T follicular helper cell (primary cell): ENCODE data around the gene CPEB4.

ENCODE experiments used
- DNase-seq: peaks from one replicate; pipeline ENCODE4 v3.0.0-alpha.2; 2020; ENCODE audit warnings: low read depth
- total RNA-seq, 2 experiments: gene quantifications; one replicate each; lab custom pipeline; 2026; lab: John Stamatoyannopoulos, UW

CPEB4 gene
- 28.4 to 30.2 reads per million in 2 experiments for total RNA-seq

- peak; percentile 95 for DNase-seq
Observed at GRCh38 chr5:173887610-173888472, at the start of gene CPEB4. Gene CPEB4, plus strand, starts transcription at chr5:173888349. Its CDS starts 1,385 bp downstream, at chr5:173889734.

GRCh38 chr5:173839117-173839713 is 48.9 kb upstream of the CPEB4 start:
- no peak for DNase-seq

GRCh38 chr5:173840111-173840983 is 47.8 kb upstream of the CPEB4 start:
- DNase-seq, result no peak

- DNase-seq, result no peak
Observed at GRCh38 chr5:173841710-173842109, 46.4 kb upstream of the CPEB4 start.

GRCh38 chr5:173843794-173844193 is 44.4 kb upstream of the CPEB4 start:
- DNase-seq, result no peak

- DNase-seq, result no peak
Observed at GRCh38 chr5:173845321-173845720, 42.8 kb upstream of the CPEB4 start.

- no peak for DNase-seq
Observed at GRCh38 chr5:173846929-173847501, 41.1 kb upstream of the CPEB4 start.

GRCh38 chr5:173848986-173849596 is 39.1 kb upstream of the CPEB4 start:
- DNase-seq, result no peak

- DNase-seq, result no peak
Observed at GRCh38 chr5:173849908-173850307, 38.2 kb upstream of the CPEB4 start.

- no peak for DNase-seq
Observed at GRCh38 chr5:173850659-173851058, 37.5 kb upstream of the CPEB4 start.

GRCh38 chr5:173851595-173852243 is 36.4 kb upstream of the CPEB4 start:
- no peak for DNase-seq

- DNase-seq, result no peak
Observed at GRCh38 chr5:173852790-173853359, 35.3 kb upstream of the CPEB4 start.

- DNase-seq, result no peak
Observed at GRCh38 chr5:173853370-173854131, 34.6 kb upstream of the CPEB4 start.

- no peak for DNase-seq
Observed at GRCh38 chr5:173855162-173855994, 32.8 kb upstream of the CPEB4 start.

- DNase-seq, result no peak
Observed at GRCh38 chr5:173855995-173856656, 32.0 kb upstream of the CPEB4 start.

- no peak for DNase-seq
Observed at GRCh38 chr5:173857234-173857633, 30.9 kb upstream of the CPEB4 start.

- DNase-seq, result no peak
Observed at GRCh38 chr5:173858021-173858669, 30.0 kb upstream of the CPEB4 start.
